Upper lobe of left lung (tissue), 6 donors: ENCODE data around the gene ARRDC1. TPM values are rescaled to one million over a fixed set of nuclear protein-coding genes. Genes with fewer than 3 reads are reported as not detected.

ENCODE experiments used
- ATAC-seq, 2 donors: fragments of 200-7000 bp; cut with Tn5 transposase; one replicate each; pipeline ENCODE4 v1.9.1; 2022; ENCODE audit warnings: mild to moderate bottlenecking in 2 of 2, moderate library complexity in 2 of 2; ENCODE audit not compliant: low FRiP score in 2 of 2
- DNase-seq, 2 donors: peaks; one replicate each; pipeline ENCODE4 v3.0.0-alpha.2; 2019 to 2020
- H3K27ac ChIP-seq, 4 donors: fragments of 200-600 bp; sonication (generic); one replicate each; pipeline ENCODE4 v1.5.1; 2016 to 2019
- H3K27me3 ChIP-seq, 4 donors: fragments of 200-600 bp; sonication (generic); one replicate each; pipeline ENCODE4 v1.5.1; 2017 to 2019
- H3K36me3 ChIP-seq, 4 donors: fragments of 200-600 bp; sonication (generic); one replicate each; pipeline ENCODE4 v1.5.1; 2016 to 2019
- H3K4me1 ChIP-seq, 4 donors: fragments of 200-600 bp; sonication (generic); one replicate each; pipeline ENCODE4 v1.5.1; 2018 to 2019
- H3K4me3 ChIP-seq, 4 donors: fragments of 200-600 bp; sonication (generic); one replicate each; pipeline ENCODE4 v1.5.1; 2017 to 2019; ENCODE audit warnings: mild to moderate bottlenecking in 2 of 4, moderate library complexity in 1 of 4
- H3K9me3 ChIP-seq, 4 donors: fragments of 200-600 bp; sonication (generic); one replicate each; pipeline ENCODE4 v1.5.1; 2018 to 2019
- CTCF ChIP-seq, 6 experiments: fragments of 450-650 bp in 4 of 6; fragments of 200-600 bp in 2 of 6; sonication (generic) in 2 of 6; IDR thresholded peaks; one replicate each; pipeline ENCODE4 v1.5.1; 2016 to 2019; ENCODE audit warnings: antibody characterized with exemption in 6 of 6
- EP300 ChIP-seq, 4 donors: sonication (generic); formaldehyde crosslinking; IDR thresholded peaks; one replicate each; pipeline ENCODE4 v1.5.1; 2017; ENCODE audit warnings: antibody characterized with exemption in 4 of 4, control low read depth in 2 of 4
- POLR2A ChIP-seq, 4 donors: fragments of 450-650 bp; IDR thresholded peaks; one replicate each; pipeline ENCODE4 v1.5.1; 2016 to 2017; ENCODE audit warnings: antibody characterized with exemption in 4 of 4, mild to moderate bottlenecking in 2 of 4
- POLR2AphosphoS5 ChIP-seq, 2 donors: sonication (generic); formaldehyde crosslinking; IDR thresholded peaks; one replicate each; pipeline ENCODE4 v1.5.1; 2017; ENCODE audit warnings: antibody characterized with exemption in 2 of 2
- WGBS, 2 donors: methylation state at CpG; one replicate each; pipeline ENCODE4 v1.1.5; 2017 to 2018; 5-methylcytosine and 5-hydroxymethylcytosine counted together
- total RNA-seq, 6 donors: library from RNA; depleted of rRNA in 4 of 6; stranded (reverse); fragments of >200 nt in 4 of 6; gene quantifications; one replicate each; pipeline versions ENCODE4 v1.1.0 to v1.2.1, GENCODE V29; 2016 to 2021
- donor health status: DM: no; HTN: no; CAD: no; lungs with moderate emphysema.
- donor health status: DM: no; HTN: yes; CAD: no; lungs with severe emphysema.

Gene ARRDC1
- total RNA-seq, 6 donors from 2014 or later: 74.9 to 202 (median 99.6) TPM

DNA sequence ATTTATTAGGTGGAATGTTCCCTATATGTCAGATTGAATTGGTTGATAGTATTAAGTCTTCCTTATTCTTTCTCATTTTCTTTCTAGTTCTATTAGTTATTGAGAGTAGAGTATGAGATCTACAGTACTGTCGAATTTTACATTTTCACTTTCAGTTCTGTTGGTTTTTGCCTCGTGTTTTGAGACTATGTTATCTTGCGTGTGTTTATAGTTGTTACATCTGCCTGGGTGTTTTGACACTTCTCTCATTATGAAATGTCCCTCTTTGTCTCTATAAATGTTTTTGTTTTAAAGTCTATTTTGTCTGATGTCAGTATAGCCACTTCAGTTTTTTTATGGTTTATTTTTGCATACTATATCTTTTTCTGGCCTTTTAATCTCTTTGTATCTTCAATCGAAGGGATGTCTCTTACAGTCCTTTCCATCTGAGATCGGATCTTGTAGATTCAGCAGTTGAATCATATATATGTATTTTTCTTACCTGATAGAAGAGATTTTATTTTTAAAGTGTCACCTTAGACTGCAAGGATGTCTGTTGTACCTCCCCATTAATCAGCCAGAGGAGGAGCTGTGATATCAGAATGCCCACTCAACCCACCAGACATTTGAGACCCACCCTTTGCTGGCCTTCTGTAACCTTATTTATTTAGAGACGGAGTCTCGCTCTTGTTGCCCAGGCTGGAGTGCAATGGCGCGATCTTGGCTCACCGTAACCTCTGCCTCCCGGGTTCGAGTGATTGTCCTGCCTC is 34.0 kb downstream of the ARRDC1 start:
- peaks cover 0 to 9% (median 3%) of the 10 kb centered on the region in 4 donors for H3K36me3 ChIP-seq
- DNase-seq (no peak), ATAC-seq (peak in 1 of 2 donors; percentile 61)
- peak overlapping the region in 2 of 4 donors; percentile 16 to 18 for H3K4me3 ChIP-seq
- no peaks in the 10 kb centered on the region for H3K9me3 ChIP-seq
- WGBS, 2 donors: 63% methylated on average over 12 of the region's 12 CpGs
- no peaks in the 10 kb centered on the region for H3K27me3 ChIP-seq
- peaks cover 0 to 23% (median 16%) of the 10 kb centered on the region in 4 donors for H3K4me1 ChIP-seq
- TF ChIP-seq EP300 (IDR thresholded peaks at IDR 0.05) (no peak), CTCF (IDR thresholded peaks at IDR 0.05) (no peak), POLR2AphosphoS5 (IDR thresholded peaks at IDR 0.05) (no peak), POLR2A (IDR thresholded peaks at IDR 0.05) (no peak)
- H3K27ac ChIP-seq: peak overlapping the region in 3 of 4 donors; percentile 19 to 26 (median 22)

- DNase-seq (no peak), ATAC-seq (no peak)
- no peaks in the 10 kb centered on the region for H3K27me3 ChIP-seq
- 88 to 92% methylated on average over 5 of the region's 5 CpGs for WGBS, 2 donors
- H3K4me1 ChIP-seq: peaks cover 0 to 24% (median 16%) of the 10 kb centered on the region in 4 donors
- no peaks in the 10 kb centered on the region for H3K9me3 ChIP-seq
- no peak for TF ChIP-seq CTCF (IDR thresholded peaks at IDR 0.05)
- H3K4me3 ChIP-seq: no peak overlapping the region
- no peak overlapping the region for H3K27ac ChIP-seq
- H3K36me3 ChIP-seq: peaks cover 0 to 9% (median 3%) of the 10 kb centered on the region in 4 donors
Measured at GRCh38 chr9:137640862-137641261, 35.4 kb downstream of the ARRDC1 start.

- Histone ChIP-seq H3K4me1 (peaks cover 0 to 36% (median 18%) of the 10 kb centered on the region in 4 donors), H3K36me3 (peaks cover 0 to 12% (median 3%) of the 10 kb centered on the region in 4 donors), H3K27ac (no peak overlapping the region), H3K4me3 (no peak overlapping the region), H3K27me3 (no peaks in the 10 kb centered on the region), H3K9me3 (no peaks in the 10 kb centered on the region)
- ATAC-seq (no peak), DNase-seq (no peak)
- WGBS, 2 donors: 98 to 99% methylated on average over 10 of the region's 10 CpGs
- TF ChIP-seq POLR2A (IDR thresholded peaks at IDR 0.05) (no peak), CTCF (IDR thresholded peaks at IDR 0.05) (no peak), EP300 (IDR thresholded peaks at IDR 0.05) (no peak), POLR2AphosphoS5 (IDR thresholded peaks at IDR 0.05) (no peak)
Measured at GRCh38 chr9:137642118-137642601, 36.7 kb downstream of the ARRDC1 start.

DNA sequence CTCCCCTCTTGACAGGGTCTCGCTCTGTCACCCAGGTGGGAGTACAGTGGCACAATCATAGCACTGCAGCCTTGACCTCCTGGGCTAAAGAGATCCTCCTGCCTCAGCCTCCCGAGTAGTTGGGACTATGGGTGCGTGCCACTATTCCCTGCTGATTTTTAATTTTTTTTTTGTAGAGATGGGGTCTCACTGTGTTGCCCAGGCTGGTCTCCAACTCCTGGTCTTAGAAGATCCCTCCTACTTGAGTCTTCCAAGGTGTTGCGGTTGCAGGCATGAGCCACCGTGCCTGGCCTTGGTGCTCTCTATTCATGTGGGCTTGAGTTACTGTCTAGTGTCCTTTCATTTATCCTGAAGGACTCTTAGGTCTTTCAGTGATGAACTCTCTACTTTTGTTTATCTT is 37.4 kb downstream of the ARRDC1 start:
- DNase-seq (no peak), ATAC-seq (no peak)
- 93 to 94% methylated on average over 5 of the region's 5 CpGs for WGBS, 2 donors
- Histone ChIP-seq H3K27ac (no peak overlapping the region), H3K27me3 (no peaks in the 10 kb centered on the region), H3K4me3 (no peak overlapping the region), H3K4me1 (peaks cover 0 to 39% (median 18%) of the 10 kb centered on the region in 4 donors), H3K36me3 (peaks cover 0 to 12% (median 3%) of the 10 kb centered on the region in 4 donors), H3K9me3 (no peaks in the 10 kb centered on the region)
- TF ChIP-seq POLR2AphosphoS5 (IDR thresholded peaks at IDR 0.05): no peak
- no peak for TF ChIP-seq CTCF (IDR thresholded peaks at IDR 0.05)
- TF ChIP-seq EP300 (IDR thresholded peaks at IDR 0.05): no peak

DNA sequence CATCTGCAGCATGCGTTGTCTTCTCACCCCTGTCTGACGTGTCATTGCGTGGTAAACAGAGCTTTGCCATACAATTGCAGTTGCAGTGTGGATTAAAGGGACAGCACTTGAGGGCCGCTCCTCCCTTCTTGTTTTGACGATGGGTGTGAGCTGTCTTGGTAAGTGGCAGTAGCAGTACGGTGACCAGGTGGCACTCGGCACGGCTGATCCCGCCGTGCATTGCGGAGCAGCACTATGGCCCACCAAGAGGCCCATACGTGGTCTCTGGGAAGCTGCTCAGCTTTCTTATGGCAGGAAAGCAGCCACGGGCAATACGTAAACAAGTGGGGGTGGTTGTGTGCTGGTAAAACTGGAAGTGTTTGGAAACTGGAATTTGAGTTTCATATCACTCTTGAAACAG is 38.4 kb downstream of the ARRDC1 start:
- Histone ChIP-seq H3K36me3 (peaks cover 0 to 12% (median 3%) of the 10 kb centered on the region in 4 donors), H3K4me3 (no peak overlapping the region), H3K27ac (no peak overlapping the region), H3K4me1 (peaks cover 0 to 35% (median 14%) of the 10 kb centered on the region in 4 donors), H3K9me3 (no peaks in the 10 kb centered on the region), H3K27me3 (no peaks in the 10 kb centered on the region)
- WGBS, 2 donors: 81 to 87% methylated on average over 14 of the region's 14 CpGs
- DNase-seq (no peak), ATAC-seq (no peak)
- TF ChIP-seq POLR2AphosphoS5 (IDR thresholded peaks at IDR 0.05): no peak
